Transverse colon (tissue), 4 donors: ENCODE data around the gene SNX15.

ENCODE experiments used
- CTCF ChIP-seq, 5 experiments: fragments of 200-600 bp in 3 of 5; fragments of 450-650 bp in 2 of 5; sonication (generic) in 3 of 5; IDR thresholded peaks; 1 replicate in 2 of 5; 2 replicates in 3 of 5; pipeline ENCODE4 v1.5.1; 2016 to 2017; ENCODE audit warnings: antibody characterized with exemption in 5 of 5, inconsistent platforms in 3 of 5, mild to moderate bottlenecking in 2 of 5, moderate library complexity in 1 of 5
- POLR2A ChIP-seq: fragments of 450-650 bp; IDR thresholded peaks from one replicate; pipeline ENCODE4 v1.6.1; 2016; ENCODE audit warnings: antibody characterized with exemption, mild to moderate bottlenecking, moderate library complexity
- POLR2AphosphoS5 ChIP-seq, 3 donors: sonication (generic); formaldehyde crosslinking; IDR thresholded peaks; one replicate each; pipeline ENCODE4 v1.6.1; 2016; ENCODE audit warnings: antibody characterized with exemption in 3 of 3

GRCh38 chr11:65064847-65065240, 37.6 kb downstream of the SNX15 start:
- TF ChIP-seq CTCF (IDR thresholded peaks at IDR 0.05): no peak
- no peak for TF ChIP-seq POLR2AphosphoS5 (IDR thresholded peaks at IDR 0.05)
- TF ChIP-seq POLR2A: no peak
